CD4-positive, alpha-beta T cell treated with Interleukin-1 beta for 1 hour (primary cell): ENCODE data around the gene ATP5MG.

Experiments used
- DNase-seq, 2 donors: peaks; one replicate each; pipeline ENCODE4 v3.0.0-alpha.2; 2020 to 2022

The ATP5MG gene

GRCh38 chr11:118442908-118443589, 41.6 kb downstream of the ATP5MG start:
- DNase-seq = no peak

- peak in 1 of 2 donors; percentile 29 for DNase-seq
Measured at GRCh38 chr11:118443590-118444218, 42.3 kb downstream of the ATP5MG start.

DNA sequence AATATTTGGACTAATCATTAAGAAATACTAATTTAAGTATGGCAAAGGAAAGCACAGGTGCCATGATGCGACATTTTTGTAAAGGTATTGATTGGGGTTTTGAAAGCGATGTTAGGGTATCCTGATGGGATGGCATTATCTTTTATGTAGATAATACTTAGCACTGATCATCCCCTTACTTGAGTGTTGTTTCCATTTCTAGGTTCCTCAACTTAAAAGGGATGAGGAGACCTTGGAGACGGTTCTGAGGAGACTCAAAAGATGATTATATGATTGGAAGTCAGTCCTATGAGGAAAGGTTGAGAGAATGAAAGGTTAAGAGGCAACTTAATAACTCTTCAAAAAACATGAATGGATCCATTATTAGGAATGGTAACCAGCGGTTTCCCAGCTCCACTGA, 46.0 kb downstream of the ATP5MG start:
- DNase-seq = no peak

GRCh38 chr11:118448294-118448693, 46.9 kb downstream of the ATP5MG start:
- DNase-seq = no peak

DNA sequence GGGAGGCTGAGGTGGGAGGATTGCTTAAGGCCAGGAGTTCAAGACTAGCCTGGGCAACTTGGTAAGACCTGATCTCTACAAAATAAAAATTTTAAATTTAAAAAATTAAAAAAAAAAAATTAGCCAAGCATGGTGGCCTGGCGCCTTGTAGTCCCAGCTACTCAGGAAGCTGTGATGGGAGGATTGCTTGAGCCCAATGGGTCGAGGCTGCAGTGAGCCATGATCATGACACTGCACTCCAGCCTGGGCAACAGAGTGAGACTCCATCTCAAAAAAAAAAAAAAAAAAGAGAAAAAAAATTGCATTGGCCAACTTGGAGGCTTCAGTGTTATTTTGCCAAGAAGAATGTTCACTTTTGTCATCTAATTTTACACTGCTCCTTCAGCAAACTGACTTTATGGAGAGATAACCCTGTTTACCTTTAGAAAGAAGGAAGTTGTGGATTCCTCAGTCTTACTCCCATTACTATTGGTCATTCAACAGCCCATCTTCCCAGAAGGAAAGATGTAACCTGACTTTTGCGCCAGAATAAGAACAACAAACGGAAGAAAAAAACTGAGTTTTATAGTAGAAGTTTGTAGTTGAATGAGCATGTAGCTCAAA, 48.0 kb downstream of the ATP5MG start:
- DNase-seq = no peak

DNA sequence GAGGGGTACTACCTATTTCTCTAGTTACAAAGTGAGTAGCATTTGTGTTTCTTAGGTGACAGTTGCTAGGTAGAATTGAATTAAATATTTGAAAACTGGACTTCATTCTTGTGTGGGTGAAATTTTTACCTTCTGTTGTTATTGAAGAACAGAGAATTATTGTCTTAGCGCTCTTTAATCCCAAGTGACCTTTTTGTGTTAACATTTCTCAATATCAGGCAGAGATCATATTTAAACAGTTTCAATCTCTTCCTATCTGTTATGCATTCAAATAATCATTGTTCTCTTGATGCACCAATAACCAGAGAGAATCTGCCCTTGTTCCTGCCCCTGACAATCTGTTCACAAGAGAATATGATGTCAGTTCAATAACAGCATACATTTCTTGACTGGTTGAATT, 49.0 kb downstream of the ATP5MG start:
- DNase-seq = no peak
